IMR-90 (cell line): ENCODE data around the gene CALCOCO1. TPM values are rescaled to one million over a fixed set of nuclear protein-coding genes. Genes with fewer than 3 reads are reported as not detected.

Experiments
- ATAC-seq: fragments of 200-7000 bp; cut with Tn5 transposase; 2 replicates; pipeline ENCODE4 v1.9.1; 2020; ENCODE audit warnings: low read depth, mild to moderate bottlenecking, moderate library complexity
- BruUV-seq: library from RNA; stranded (reverse); fragments of 400-500 nt; replicated peaks from 2 replicates; lab custom pipeline; 2021; lab: Mats Ljungman, UMichigan
- CTCF ChIA-PET: fragments of 300-600 bp; formaldehyde crosslinking; extraction: SDS; loops from one replicate; lab custom pipeline; 2021; ENCODE audit warnings: antibody characterized with exemption; lab: Yijun Ruan, JAX
- POLR2A ChIA-PET: fragments of 300-600 bp; sonication (Branson Sonifier 250); formaldehyde crosslinking; loops from one replicate; lab custom pipeline; 2022; ENCODE audit warnings: antibody characterized with exemption; ENCODE audit not compliant: unreplicated experiment; lab: Charles Lee
- DNase-seq: peaks from one replicate; pipeline ENCODE4 v3.0.0; 2013
- H2AFZ ChIP-seq: replicated peaks from 2 replicates; pipeline ENCODE3; 2013; ENCODE audit warnings: low read length, mild to moderate bottlenecking; ENCODE audit not compliant: poor library complexity
- H2AK5ac ChIP-seq: 2 replicates; pipeline ENCODE4 v1.6.1; 2013; ENCODE audit warnings: low read depth, low read length, inconsistent platforms
- H2AK9ac ChIP-seq: replicated peaks from 2 replicates; pipeline ENCODE3; 2013; ENCODE audit warnings: mild to moderate bottlenecking, low read depth, low read length, moderate library complexity; ENCODE audit not compliant: poor library complexity
- H2BK120ac ChIP-seq: 2 replicates; pipeline ENCODE4 v1.6.1; 2013; ENCODE audit warnings: low read depth, low read length, inconsistent platforms
- H2BK15ac ChIP-seq: 3 replicates; pipeline ENCODE4 v1.6.1; 2013; ENCODE audit warnings: low read depth, low read length, inconsistent platforms
- H2BK20ac ChIP-seq: 2 replicates; pipeline ENCODE4 v1.6.1; 2013; ENCODE audit warnings: low read depth, mild to moderate bottlenecking, inconsistent platforms, low read length, moderate library complexity
- H2BK5ac ChIP-seq: 2 replicates; pipeline ENCODE4 v1.6.1; 2013; ENCODE audit warnings: mild to moderate bottlenecking, low read depth, low read length, inconsistent platforms; ENCODE audit not compliant: poor library complexity, severe bottlenecking
- H3K14ac ChIP-seq: replicated peaks from 2 replicates; pipeline ENCODE4 v1.6.1; 2013; ENCODE audit warnings: low read depth, low read length, inconsistent platforms
- H3K18ac ChIP-seq: 2 replicates; pipeline ENCODE4 v1.6.1; 2013; ENCODE audit warnings: low read depth, low read length, control low read depth
- H3K23ac ChIP-seq: 2 replicates; pipeline ENCODE4 v1.6.1; 2013; ENCODE audit warnings: low read depth, low read length, inconsistent platforms
- H3K27ac ChIP-seq: 2 replicates; pipeline ENCODE4 v1.5.1; 2013; ENCODE audit warnings: mild to moderate bottlenecking, control low read depth, low read length; ENCODE audit not compliant: insufficient read depth
- H3K27me3 ChIP-seq: 2 replicates; pipeline ENCODE4 v1.6.1; 2013; ENCODE audit warnings: low read length; ENCODE audit not compliant: control insufficient read depth, insufficient read depth
- H3K36me3 ChIP-seq: 2 replicates; pipeline ENCODE4 v1.6.1; 2013; ENCODE audit warnings: low read length, mixed read lengths; ENCODE audit not compliant: control insufficient read depth, insufficient read depth
- H3K4ac ChIP-seq: 2 replicates; pipeline ENCODE4 v1.6.1; 2013; ENCODE audit warnings: low read depth, low read length, inconsistent platforms
- H3K4me1 ChIP-seq: 2 replicates; pipeline ENCODE4 v1.6.1; 2013; ENCODE audit warnings: low read length, mixed read lengths; ENCODE audit not compliant: control insufficient read depth, insufficient read depth
- H3K4me2 ChIP-seq: 2 replicates; pipeline ENCODE4 v1.6.1; 2013; ENCODE audit warnings: low read depth, mild to moderate bottlenecking, control low read depth, low read length, moderate library complexity
- H3K4me3 ChIP-seq: 2 replicates; pipeline ENCODE4 v1.5.1; 2013; ENCODE audit warnings: low read depth, mild to moderate bottlenecking, control low read depth, low read length, moderate library complexity; ENCODE audit not compliant: insufficient read depth
- H3K56ac ChIP-seq: 2 replicates; pipeline ENCODE4 v1.6.1; 2013; ENCODE audit warnings: low read length, inconsistent platforms; ENCODE audit not compliant: insufficient read depth; ENCODE audit errors: extremely low read depth
- H3K79me1 ChIP-seq, 2 experiments: 2 replicates each; pipeline ENCODE4 v1.6.1; 2013; ENCODE audit warnings: low read length in 2 of 2, inconsistent platforms in 1 of 2, low read depth in 1 of 2
- H3K9ac ChIP-seq: 2 replicates; pipeline ENCODE4 v1.6.1; 2013; ENCODE audit warnings: low read depth, low read length, control low read depth
- H3K9me1 ChIP-seq: 2 replicates; pipeline ENCODE4 v1.6.1; 2013; ENCODE audit warnings: low read length, inconsistent platforms; ENCODE audit not compliant: insufficient read depth
- H3K9me3 ChIP-seq: 2 replicates; pipeline ENCODE4 v1.6.1; 2013; ENCODE audit warnings: low read length; ENCODE audit not compliant: control insufficient read depth, insufficient read depth
- H4K20me1 ChIP-seq: 2 replicates; pipeline ENCODE4 v1.6.1; 2013; ENCODE audit warnings: low read length, inconsistent platforms; ENCODE audit not compliant: insufficient read depth
- H4K5ac ChIP-seq: 2 replicates; pipeline ENCODE4 v1.6.1; 2013; ENCODE audit warnings: mild to moderate bottlenecking, low read depth, low read length, control low read depth
- H4K8ac ChIP-seq, 2 experiments: 2 replicates each; pipeline ENCODE4 v1.6.1; 2013; ENCODE audit warnings: low read depth in 2 of 2, low read length in 2 of 2, control low read depth in 1 of 2, inconsistent platforms in 1 of 2
- H4K91ac ChIP-seq: 2 replicates; pipeline ENCODE4 v1.6.1; 2013; ENCODE audit warnings: low read depth, low read length, inconsistent platforms; ENCODE audit not compliant: insufficient read depth
- BHLHE40 ChIP-seq: fragments of 150-350 bp; IDR thresholded peaks from 2 replicates; pipeline ENCODE4 v1.6.1; 2016; ENCODE audit warnings: mild to moderate bottlenecking, low read depth, low read length
- CEBPB ChIP-seq: IDR thresholded peaks from 2 replicates; pipeline ENCODE4 v1.6.1; 2012; ENCODE audit warnings: low read depth, low read length, improper control_type of control experiment
- CHD1 ChIP-seq: IDR thresholded peaks from 2 replicates; pipeline ENCODE4 v1.6.1; 2012; ENCODE audit warnings: low read depth, low read length, improper control_type of control experiment
- CTCF ChIP-seq: conservative IDR thresholded peaks from 2 replicates; pipeline ENCODE4 v1.5.1; 2012; ENCODE audit warnings: mild to moderate bottlenecking, low read depth, low read length, improper control_type of control experiment
- ELK1 ChIP-seq: fragments of 150-350 bp; IDR thresholded peaks from 2 replicates; pipeline ENCODE4 v1.6.1; 2016; ENCODE audit warnings: low read depth, mild to moderate bottlenecking, low read length, moderate library complexity, borderline replicate concordance
- FOS ChIP-seq: fragments of 150-350 bp; IDR thresholded peaks from 2 replicates; pipeline ENCODE4 v1.6.1; 2016; ENCODE audit warnings: low read depth, low read length
- MAFK ChIP-seq: IDR thresholded peaks from 2 replicates; pipeline ENCODE4 v1.6.1; 2012; ENCODE audit warnings: low read depth, low read length, improper control_type of control experiment
- MAZ ChIP-seq: IDR thresholded peaks from 2 replicates; pipeline ENCODE4 v1.6.1; 2012; ENCODE audit warnings: low read depth, mild to moderate bottlenecking, low read length, improper control_type of control experiment, moderate library complexity, borderline replicate concordance
- MXI1 ChIP-seq: IDR thresholded peaks from 2 replicates; pipeline ENCODE4 v1.6.1; 2012; ENCODE audit warnings: low read depth, mild to moderate bottlenecking, low read length, moderate library complexity, borderline replicate concordance
- NFE2L2 ChIP-seq: fragments of 150-350 bp; IDR thresholded peaks from 2 replicates; pipeline ENCODE4 v1.6.1; 2016; ENCODE audit warnings: low read depth, mild to moderate bottlenecking, low read length
- POLR2A ChIP-seq: IDR thresholded peaks from 2 replicates; pipeline ENCODE4 v1.6.1; 2012; ENCODE audit warnings: mild to moderate bottlenecking, low read depth, low read length
- RAD21 ChIP-seq: IDR thresholded peaks from 2 replicates; pipeline ENCODE4 v1.6.1; 2012; ENCODE audit warnings: low read length, improper control_type of control experiment
- RCOR1 ChIP-seq: IDR thresholded peaks from 2 replicates; pipeline ENCODE4 v1.6.1; 2012; ENCODE audit warnings: mild to moderate bottlenecking, low read length, improper control_type of control experiment; ENCODE audit not compliant: insufficient replicate concordance
- RFX5 ChIP-seq: IDR thresholded peaks from 2 replicates; pipeline ENCODE4 v1.8.0; 2012; ENCODE audit warnings: low read depth, mild to moderate bottlenecking, low read length, moderate library complexity
- SMC3 ChIP-seq: fragments of 150-350 bp; IDR thresholded peaks from 2 replicates; pipeline ENCODE4 v1.6.1; 2016; ENCODE audit warnings: low read depth, mild to moderate bottlenecking, antibody characterized with exemption, low read length, moderate library complexity
- USF2 ChIP-seq: fragments of 150-350 bp; IDR thresholded peaks from 2 replicates; pipeline ENCODE4 v1.6.1; 2017; ENCODE audit warnings: mild to moderate bottlenecking, antibody characterized with exemption, low read length, low read depth
- WGBS, 2 experiments: methylation state at CpG; one replicate each; pipeline versions ENCODE4 v1.1.5 to v1.1.7; 2013; ENCODE audit warnings: missing lambda C conversion rate in 2 of 2; ENCODE audit not compliant: insufficient read length in 1 of 2; ENCODE audit errors: extremely low coverage in 2 of 2; 5-methylcytosine and 5-hydroxymethylcytosine counted together
- dilution Hi-C: fragments of 300-500 bp; cut with HindIII; formaldehyde crosslinking; loops from one replicate; pipeline ENCODE4 v1.14.3; 2018; ENCODE audit warnings: low sequenced_read_pairs; ENCODE audit not compliant: unreplicated experiment
- in situ Hi-C: fragments of 300-500 bp; cut with MboI; formaldehyde crosslinking; loops from 3 replicates; pipeline ENCODE4 v1.14.3; 2019; ENCODE audit warnings: low sequenced_read_pairs, inconsistent platforms, mixed read lengths
- intact Hi-C: fragments of 100-400 bp; cut with micrococcal nuclease; formaldehyde crosslinking; loops from 2 replicates; pipeline ENCODE4 v1.10.0; 2022
- polyA plus RNA-seq, 3 experiments: library from polyadenylated mRNA; depleted of rRNA; stranded (reverse); fragments of >200 nt; gene quantifications; 2 replicates each; pipeline ENCODE4 v1.2.3, GENCODE V29; 2012; ENCODE audit warnings: low replicate concordance in 1 of 3
- total RNA-seq: library from RNA; depleted of rRNA; stranded (reverse); fragments of >200 nt; gene quantifications from 2 replicates; pipeline ENCODE4 v1.2.3, GENCODE V29; 2012

The CALCOCO1 gene
- total and polyA plus RNA-seq, 2 of the 4 experiments (the other 2 are of a cell fraction): 156 to 169 TPM

GRCh38 chr12:53717319-53717718, 9.9 kb downstream of the CALCOCO1 start:
- no peak overlapping the region for H3K4ac ChIP-seq
- dilution Hi-C loops: no loop called here

More at GRCh38 chr12:53717319-53717718, 9.9 kb downstream of the CALCOCO1 start:
- H4K20me1 ChIP-seq: peaks cover 3% of the 10 kb centered on the region; the same call in 1 of the 2 replicates
- no TSS peak for BruUV-seq
- H3K14ac ChIP-seq: no peak overlapping the region
- H2AK9ac ChIP-seq: no peak overlapping the region
- H3K4me2 ChIP-seq: no peak overlapping the region
- no peak overlapping the region for H4K8ac ChIP-seq
- ChIA-PET CTCF (interaction anchor here (1.1 kb wide), 1 partner anchor 29 kb away, joined by 3 read pairs; no protein-coding TSS in a partner anchor), POLR2A (no interaction called here)
- no peak overlapping the region for H3K9ac ChIP-seq
- in situ Hi-C loops (no loop called here), intact Hi-C loops (no loop called here)
- peaks cover 4% of the 10 kb centered on the region; the same call in 1 of the 2 replicates for H3K9me1 ChIP-seq
- 100% methylated on average over 4 of the region's 5 CpGs; no CpG with 5 or more reads in 1 of the 2 experiments for WGBS, 2 experiments
- no peaks in the 10 kb centered on the region for H3K79me1 ChIP-seq
- H3K27me3 ChIP-seq: no peaks in the 10 kb centered on the region
- peaks cover 68% of the 10 kb centered on the region for H3K36me3 ChIP-seq
- H4K91ac ChIP-seq: no peak overlapping the region
- H3K27ac ChIP-seq: no peak overlapping the region
- H2BK5ac ChIP-seq: no peak overlapping the region
- DNase-seq: no peak
- H3K4me3 ChIP-seq: no peak overlapping the region
- no peak overlapping the region for H2AFZ ChIP-seq
- no peak overlapping the region for H3K23ac ChIP-seq
- no peak for TF ChIP-seq MAFK
- no peak for TF ChIP-seq CHD1
- TF ChIP-seq SMC3: no peak
- TF ChIP-seq CTCF: no peak
- no peak for TF ChIP-seq RCOR1
- TF ChIP-seq BHLHE40: no peak
- TF ChIP-seq CEBPB: no peak
- TF ChIP-seq MAZ: no peak
- TF ChIP-seq ELK1: no peak
- TF ChIP-seq POLR2A: no peak
- TF ChIP-seq USF2: no peak
- TF ChIP-seq NFE2L2: no peak
- TF ChIP-seq RAD21: no peak
- no peak for TF ChIP-seq MXI1
- TF ChIP-seq RFX5: no peak
- TF ChIP-seq FOS: no peak
- H2BK120ac ChIP-seq: no peak overlapping the region
- H4K5ac ChIP-seq: no peak overlapping the region
- no peak overlapping the region for H2AK5ac ChIP-seq
- peaks cover 2% of the 10 kb centered on the region; the same call in 1 of the 2 replicates for H3K4me1 ChIP-seq
- ATAC-seq: no peak
- no peak overlapping the region for H2BK15ac ChIP-seq
- no peak overlapping the region for H2BK20ac ChIP-seq
- no peak overlapping the region for H3K18ac ChIP-seq
- no peak overlapping the region for H3K56ac ChIP-seq
- no peaks in the 10 kb centered on the region for H3K9me3 ChIP-seq
